Suprapubic skin (tissue), 4 donors: ENCODE results near the gene CMKLR1.

ENCODE experiments used
- EP300 ChIP-seq: sonication (generic); formaldehyde crosslinking; IDR thresholded peaks from one replicate; pipeline ENCODE4 v1.6.1; 2017; ENCODE audit warnings: antibody characterized with exemption
- POLR2A ChIP-seq, 2 donors: fragments of 450-650 bp; IDR thresholded peaks; one replicate each; pipeline ENCODE4 v1.6.1; 2017; ENCODE audit warnings: antibody characterized with exemption in 2 of 2, mild to moderate bottlenecking in 2 of 2, moderate library complexity in 2 of 2
- POLR2AphosphoS5 ChIP-seq, 3 donors: sonication (generic); formaldehyde crosslinking; IDR thresholded peaks; one replicate each; pipeline ENCODE4 v1.6.1; 2017; ENCODE audit warnings: antibody characterized with exemption in 3 of 3
- TF ChIP-seq, protein P1 (sequence below), 2 donors: fragments of 200-600 bp in 1 of 2; fragments of 450-650 bp in 1 of 2; sonication (generic) in 1 of 2; IDR thresholded peaks; one replicate each; pipeline ENCODE4 v1.5.1; 2016 to 2019; ENCODE audit warnings: antibody characterized with exemption in 2 of 2, mild to moderate bottlenecking in 1 of 2, moderate library complexity in 1 of 2

DNA sequence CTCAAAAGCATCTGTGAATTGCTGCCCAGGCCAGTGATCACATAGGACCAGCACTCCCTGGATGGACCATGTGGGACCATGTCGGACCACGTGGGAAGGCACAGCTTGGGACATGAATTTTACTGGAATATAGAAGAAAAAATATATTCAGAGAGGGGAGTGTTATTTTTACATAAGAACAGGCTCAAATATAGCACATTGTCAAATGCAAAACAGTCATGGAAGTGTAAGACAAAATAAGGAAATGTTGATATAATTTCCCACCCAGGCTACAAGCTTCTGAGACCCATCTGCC lies 68.3 kb downstream of the CMKLR1 start:
- TF ChIP-seq, protein P1, sequence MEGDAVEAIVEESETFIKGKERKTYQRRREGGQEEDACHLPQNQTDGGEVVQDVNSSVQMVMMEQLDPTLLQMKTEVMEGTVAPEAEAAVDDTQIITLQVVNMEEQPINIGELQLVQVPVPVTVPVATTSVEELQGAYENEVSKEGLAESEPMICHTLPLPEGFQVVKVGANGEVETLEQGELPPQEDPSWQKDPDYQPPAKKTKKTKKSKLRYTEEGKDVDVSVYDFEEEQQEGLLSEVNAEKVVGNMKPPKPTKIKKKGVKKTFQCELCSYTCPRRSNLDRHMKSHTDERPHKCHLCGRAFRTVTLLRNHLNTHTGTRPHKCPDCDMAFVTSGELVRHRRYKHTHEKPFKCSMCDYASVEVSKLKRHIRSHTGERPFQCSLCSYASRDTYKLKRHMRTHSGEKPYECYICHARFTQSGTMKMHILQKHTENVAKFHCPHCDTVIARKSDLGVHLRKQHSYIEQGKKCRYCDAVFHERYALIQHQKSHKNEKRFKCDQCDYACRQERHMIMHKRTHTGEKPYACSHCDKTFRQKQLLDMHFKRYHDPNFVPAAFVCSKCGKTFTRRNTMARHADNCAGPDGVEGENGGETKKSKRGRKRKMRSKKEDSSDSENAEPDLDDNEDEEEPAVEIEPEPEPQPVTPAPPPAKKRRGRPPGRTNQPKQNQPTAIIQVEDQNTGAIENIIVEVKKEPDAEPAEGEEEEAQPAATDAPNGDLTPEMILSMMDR (IDR thresholded peaks at IDR 0.05), result no peak
- TF ChIP-seq POLR2A (IDR thresholded peaks at IDR 0.05) (no peak), POLR2AphosphoS5 (IDR thresholded peaks at IDR 0.05) (no peak), EP300 (no peak)
